Measurements from ENCODE around the gene SLC39A11.

DNA sequence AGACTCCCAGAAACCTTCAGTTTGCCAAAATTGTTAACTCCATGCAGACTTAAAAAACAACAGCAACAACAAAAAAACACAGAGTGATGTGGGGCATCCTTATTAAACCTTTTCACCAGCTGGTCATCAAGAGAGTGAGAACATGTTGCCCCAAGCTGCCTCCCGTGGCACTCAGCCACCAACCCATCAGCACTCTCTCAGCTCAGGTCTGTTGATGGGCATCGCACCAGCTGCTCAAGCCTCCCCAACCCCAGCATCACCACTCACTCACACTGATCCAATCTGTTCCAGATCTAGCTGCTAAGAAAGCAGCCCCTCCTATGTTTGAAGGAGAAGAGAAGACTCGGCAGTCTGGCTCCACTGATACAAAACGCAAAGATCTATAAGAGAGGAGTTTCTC, 46.8 kb downstream of the SLC39A11 start:
- TF ChIP-seq ZFP3 (CRISPR knock-in tag; IDR thresholded peaks at IDR 0.05): no peak
- TF ChIP-seq ESRRG (CRISPR knock-in tag; IDR thresholded peaks at IDR 0.05): no peak
- TF ChIP-seq ZNF565 (CRISPR knock-in tag; conservative IDR thresholded peaks at IDR 0.05; ENCODE audit: low read depth): no peak
- no peak for TF ChIP-seq PATZ1 (CRISPR knock-in tag; IDR thresholded peaks at IDR 0.05; ENCODE audit: borderline replicate concordance)
- TF ChIP-seq ZFP30 (CRISPR knock-in tag; IDR thresholded peaks at IDR 0.05): no peak
- no peak for TF ChIP-seq TCF4 (CRISPR knock-in tag; IDR thresholded peaks at IDR 0.05; ENCODE audit: borderline replicate concordance)
- TF ChIP-seq ZNF8 (CRISPR knock-in tag; IDR thresholded peaks at IDR 0.05): no peak
- no peak for TF ChIP-seq ISL1 (CRISPR knock-in tag; IDR thresholded peaks at IDR 0.05)
- no peak for TF ChIP-seq POU6F1 (CRISPR knock-in tag; IDR thresholded peaks at IDR 0.05; ENCODE audit: borderline replicate concordance, low read depth)
- TF ChIP-seq ARNTL (CRISPR knock-in tag; IDR thresholded peaks at IDR 0.05; ENCODE audit: borderline replicate concordance, low read depth): no peak
- no peak for TF ChIP-seq RARB (CRISPR knock-in tag; IDR thresholded peaks at IDR 0.05)
- TF ChIP-seq ZC3H10 (CRISPR knock-in tag; IDR thresholded peaks at IDR 0.05): no peak
- TF ChIP-seq TOX (CRISPR knock-in tag; IDR thresholded peaks at IDR 0.05; ENCODE audit: borderline replicate concordance): no peak
- TF ChIP-seq SNAI2 (CRISPR knock-in tag; IDR thresholded peaks at IDR 0.05): no peak

Measured in SK-N-SH treated with all-trans-retinoic acid at 6 μM for 48 hours (cell line).